NCI-H146 (cell line): Measurements from ENCODE around the gene BHLHA15.
A peak's percentile ranks its signal among the peaks of the same experiment; 100 is the strongest.

Experiments used
- DNase-seq: peaks from one replicate; lab custom pipeline; 2025; lab: John Stamatoyannopoulos, UW

BHLHA15 gene

GRCh38 chr7:98211221-98211675 is at the start of gene BHLHA15:
BHLHA15 (plus strand) TSS chr7:98211439; CDS start chr7:98212310, 871 bp downstream.
- peak; percentile 80 for DNase-seq

GRCh38 chr7:98162758-98163157 is 48.5 kb upstream of the BHLHA15 start:
- peak; percentile 81 for DNase-seq

GRCh38 chr7:98163269-98163668 is 48.0 kb upstream of the BHLHA15 start:
- no peak for DNase-seq

- no peak for DNase-seq
Measured at GRCh38 chr7:98163704-98164494, 47.3 kb upstream of the BHLHA15 start.

- DNase-seq: peak; percentile 60
Measured at GRCh38 chr7:98165827-98166667, 45.2 kb upstream of the BHLHA15 start.

DNA sequence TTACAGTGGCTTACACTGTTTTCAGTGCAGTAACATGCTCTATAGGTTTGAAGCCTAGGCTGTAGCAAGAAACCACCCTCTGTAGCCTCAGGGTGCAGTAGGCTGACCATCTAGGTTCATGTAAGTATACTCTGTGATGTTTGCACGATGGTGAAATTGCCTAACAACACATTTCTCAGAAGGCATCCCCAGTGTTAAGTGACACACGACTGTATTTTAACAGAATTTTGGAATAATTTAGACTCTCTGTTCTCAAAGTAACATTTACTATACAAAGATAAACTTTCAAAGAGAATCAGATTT is 44.6 kb upstream of the BHLHA15 start:
- DNase-seq: no peak

- DNase-seq: no peak
Measured at GRCh38 chr7:98167653-98168052, 43.6 kb upstream of the BHLHA15 start.

DNA sequence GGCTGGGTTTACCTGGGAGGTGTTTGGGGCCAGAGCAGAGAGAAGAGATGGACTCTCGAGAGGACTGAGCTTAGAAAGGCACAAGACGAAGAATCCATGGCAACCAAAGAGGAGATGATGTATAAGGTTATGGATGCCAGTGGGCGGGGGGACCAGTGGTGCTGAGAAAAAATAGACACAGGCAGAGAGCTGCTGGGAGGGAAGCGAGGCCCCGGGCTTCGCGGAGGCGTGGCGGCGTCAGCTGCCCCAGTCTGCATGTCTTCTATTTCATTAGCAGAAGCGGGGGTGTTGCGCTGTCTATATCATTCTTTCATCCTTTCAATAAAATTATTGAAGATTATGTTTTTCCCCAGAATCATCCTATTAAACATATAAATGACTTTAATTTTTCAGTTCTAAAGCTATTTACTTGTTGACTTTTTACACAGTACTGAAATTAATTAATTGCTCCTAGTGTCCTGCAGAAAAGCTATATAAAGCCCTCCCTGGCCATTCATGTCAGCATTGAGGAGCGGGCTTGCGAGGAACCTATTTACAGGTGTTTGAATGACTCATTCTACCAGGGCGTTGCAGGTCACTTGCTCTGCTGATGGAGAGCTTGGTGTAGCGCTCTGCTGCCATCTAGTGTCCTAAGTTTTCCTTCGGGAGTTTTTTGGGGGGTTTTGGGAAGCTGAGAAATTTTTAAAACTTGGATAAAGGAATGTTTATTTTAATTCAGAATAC is 42.9 kb upstream of the BHLHA15 start:
- peak; percentile 87 for DNase-seq

GRCh38 chr7:98168904-98169621 is 42.2 kb upstream of the BHLHA15 start:
- DNase-seq: no peak

GRCh38 chr7:98170966-98171365 is 40.3 kb upstream of the BHLHA15 start:
- DNase-seq: no peak

- DNase-seq: no peak
Measured at GRCh38 chr7:98171449-98171848, 39.8 kb upstream of the BHLHA15 start.

DNA sequence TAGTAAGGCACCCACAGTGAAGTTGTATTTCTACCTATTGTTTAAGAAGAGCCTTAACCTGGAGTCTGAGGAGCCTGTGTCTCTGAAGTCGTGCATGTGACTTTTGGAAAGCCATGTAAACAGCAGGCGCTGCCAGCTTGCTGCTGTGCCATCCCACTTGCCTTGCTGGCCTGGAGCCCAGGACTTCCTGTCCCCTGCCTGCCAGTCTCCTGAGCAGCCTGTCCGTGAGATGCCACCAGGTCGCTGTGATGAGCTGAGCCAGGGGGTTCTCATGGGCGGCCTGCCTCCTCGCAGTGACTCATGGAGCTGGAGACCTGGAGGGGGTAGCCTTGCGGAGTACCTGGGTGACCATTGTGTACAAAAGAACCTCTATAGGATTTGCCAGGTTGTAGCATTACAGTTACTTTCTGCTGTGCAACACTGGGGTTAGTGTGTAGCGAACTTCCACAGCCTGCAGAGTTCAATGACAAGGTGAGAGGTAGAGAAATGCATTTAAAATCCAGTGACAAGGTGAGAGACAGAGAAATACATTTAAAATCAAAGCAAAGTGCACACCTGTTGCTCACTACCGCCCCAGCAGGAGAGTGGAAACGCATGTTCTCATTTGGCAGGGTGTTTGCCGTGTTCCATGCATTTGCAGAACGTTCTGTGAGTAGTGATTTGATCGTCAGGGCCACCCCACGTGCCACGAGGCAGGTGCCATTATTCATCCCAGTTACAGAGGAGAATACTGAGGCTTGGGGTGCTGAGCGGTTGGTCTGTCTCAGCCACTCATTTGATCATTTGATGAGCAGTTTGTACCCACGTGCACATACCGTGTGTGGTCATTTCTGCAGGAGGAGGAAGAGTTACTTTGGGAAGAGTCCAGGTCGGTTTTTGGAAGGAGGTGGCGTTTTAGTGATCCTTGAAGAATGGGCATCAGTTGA is 36.6 kb upstream of the BHLHA15 start:
- no peak for DNase-seq

DNA sequence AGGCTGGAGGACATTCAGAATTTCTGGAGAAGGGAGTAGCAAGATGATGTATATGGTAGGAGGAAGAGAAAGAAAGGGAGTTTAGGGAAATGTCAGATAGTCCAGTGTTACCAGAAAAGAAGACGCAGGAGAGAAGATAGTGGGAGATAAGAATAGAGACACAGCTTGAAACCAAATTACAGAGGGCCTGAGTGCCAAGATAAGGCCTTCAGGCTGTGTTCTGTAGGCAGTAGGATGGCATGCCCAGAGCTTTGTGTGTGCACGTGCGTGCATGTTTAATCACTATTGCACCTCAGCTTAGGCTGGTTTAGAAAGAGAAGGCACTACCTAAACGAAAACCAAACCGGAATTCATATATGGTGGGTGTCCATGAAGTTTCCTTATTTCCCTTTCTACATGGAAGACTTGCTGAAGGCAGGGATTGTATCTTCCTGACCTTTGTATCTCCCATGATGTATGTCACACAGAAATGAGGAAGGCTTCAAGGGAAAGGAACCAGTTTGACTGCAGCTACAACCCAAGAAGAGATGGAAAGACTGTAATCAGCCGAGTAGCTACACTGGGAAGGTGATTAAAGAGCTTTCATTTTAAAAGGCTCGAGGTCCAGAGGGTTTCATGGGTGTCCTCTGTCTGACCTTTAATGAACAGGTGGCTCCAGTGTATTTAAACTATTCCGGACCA is 35.8 kb upstream of the BHLHA15 start:
- no peak for DNase-seq

- no peak for DNase-seq
Measured at GRCh38 chr7:98177553-98177952, 33.7 kb upstream of the BHLHA15 start.

DNA sequence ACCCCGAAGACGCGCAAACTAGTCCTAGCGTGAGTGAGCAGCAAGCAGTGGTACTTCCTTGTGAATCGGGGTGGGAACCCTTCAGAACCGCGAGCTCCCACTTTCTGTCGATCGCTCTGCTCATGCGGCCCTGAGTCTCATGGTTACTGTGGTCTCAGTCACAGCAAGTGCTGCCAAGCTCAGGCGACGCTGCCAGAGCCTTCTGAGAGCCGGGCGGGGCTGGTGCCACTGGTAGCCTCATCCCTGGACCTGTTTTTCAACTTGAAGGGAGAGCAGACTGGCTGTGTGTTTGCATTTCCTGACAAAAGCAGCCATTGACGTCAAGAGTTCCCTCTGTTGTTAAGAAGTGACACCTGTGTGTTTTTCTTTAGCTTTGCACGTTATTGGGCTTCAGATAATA is 32.9 kb upstream of the BHLHA15 start:
- DNase-seq: no peak

- DNase-seq: no peak
Measured at GRCh38 chr7:98178762-98179490, 32.3 kb upstream of the BHLHA15 start.

- DNase-seq: no peak
Measured at GRCh38 chr7:98180751-98181150, 30.5 kb upstream of the BHLHA15 start.

DNA sequence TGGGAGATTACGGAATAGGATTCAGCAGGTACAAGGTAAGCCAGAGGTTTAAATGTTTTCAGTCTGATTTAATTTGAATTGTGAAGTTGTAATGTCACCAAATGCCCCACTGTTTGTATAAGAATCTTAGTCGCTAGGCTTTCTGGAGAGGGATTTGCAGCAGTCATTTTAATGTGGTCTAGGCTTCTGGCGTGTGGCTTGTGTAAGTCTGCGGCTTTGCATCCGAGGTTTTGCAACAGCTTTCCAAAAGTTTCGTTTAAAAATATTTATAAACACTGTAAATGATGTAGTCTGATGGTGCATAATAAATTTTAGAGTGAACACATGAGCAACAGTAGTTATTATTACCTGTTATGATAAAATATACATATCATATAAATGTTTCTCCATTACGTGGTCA is 26.1 kb upstream of the BHLHA15 start:
- DNase-seq: no peak

DNA sequence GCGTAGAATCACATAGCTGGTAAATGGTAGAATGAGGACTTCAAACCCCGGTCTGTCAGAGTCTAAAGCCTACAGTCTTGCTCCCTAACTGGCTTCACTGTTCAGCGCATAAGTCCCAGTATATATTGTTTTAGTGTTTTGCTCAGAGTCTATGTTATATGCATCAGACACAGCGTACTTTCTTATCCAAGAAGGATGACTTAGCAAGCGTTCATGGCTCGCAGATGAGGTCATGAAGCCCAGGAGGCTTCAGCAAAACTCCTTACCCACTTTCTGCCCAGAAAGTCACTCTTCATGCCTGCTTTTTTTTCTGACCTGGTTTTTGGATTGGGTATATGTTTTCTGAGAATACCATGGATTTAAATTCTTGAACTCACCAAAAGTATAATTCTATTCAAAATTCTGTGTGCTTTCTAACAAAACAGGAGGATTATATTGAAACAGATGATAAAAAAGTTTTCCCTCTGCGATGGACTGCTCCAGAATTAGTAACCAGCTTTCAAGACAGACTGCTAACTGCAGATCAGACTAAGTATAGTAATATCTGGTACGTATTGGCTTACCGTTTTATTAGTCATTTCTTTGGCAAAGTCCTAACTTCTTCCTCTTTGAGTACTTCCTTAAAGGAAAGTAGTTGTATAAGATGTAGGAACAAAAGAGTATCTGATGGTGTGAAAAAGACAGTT is 24.6 kb upstream of the BHLHA15 start:
- DNase-seq: no peak
